Stomach smooth muscle (tissue), 2 donors: Measurements from ENCODE around the gene C22orf39.

Source experiments
- H3K27ac ChIP-seq: one replicate; pipeline ENCODE4 v1.7.0; 2013; ENCODE audit warnings: mild to moderate bottlenecking, low read length, inconsistent platforms
- H3K27me3 ChIP-seq, 2 donors: one replicate each; pipeline ENCODE4 v1.7.0; 2013; ENCODE audit warnings: low read length in 2 of 2; ENCODE audit not compliant: insufficient read depth in 2 of 2, control insufficient read depth in 1 of 2
- H3K36me3 ChIP-seq, 2 donors: one replicate each; pipeline ENCODE4 v1.7.0; 2013; ENCODE audit warnings: low read length in 2 of 2; ENCODE audit not compliant: control insufficient read depth in 2 of 2, insufficient read depth in 2 of 2
- H3K4me1 ChIP-seq: one replicate; pipeline ENCODE4 v1.7.0; 2013; ENCODE audit warnings: low read length; ENCODE audit not compliant: control insufficient read depth, insufficient read depth
- H3K4me3 ChIP-seq, 2 donors: one replicate each; pipeline ENCODE4 v1.7.0; 2013; ENCODE audit warnings: low read length in 2 of 2
- H3K9ac ChIP-seq, 2 donors: one replicate each; pipeline ENCODE4 v1.7.0; 2013; ENCODE audit warnings: low read length in 2 of 2, mild to moderate bottlenecking in 1 of 2
- H3K9me3 ChIP-seq, 2 donors: one replicate each; pipeline ENCODE4 v1.7.0; 2013; ENCODE audit warnings: low read length in 2 of 2; ENCODE audit not compliant: control insufficient read depth in 2 of 2
- donor health status: healthy.
- donor health status: Pancreatic carcinoma.

The C22orf39 gene

GRCh38 chr22:19406846-19407245, 40.7 kb downstream of the C22orf39 start:
- Histone ChIP-seq H3K9me3 (no peaks in the 10 kb centered on the region), H3K27ac (no peak overlapping the region), H3K9ac (no peak overlapping the region), H3K4me3 (no peak overlapping the region), H3K27me3 (no peaks in the 10 kb centered on the region), H3K36me3 (peaks cover 43 to 47% of the 10 kb centered on the region in 2 donors), H3K4me1 (no peaks in the 10 kb centered on the region)

DNA sequence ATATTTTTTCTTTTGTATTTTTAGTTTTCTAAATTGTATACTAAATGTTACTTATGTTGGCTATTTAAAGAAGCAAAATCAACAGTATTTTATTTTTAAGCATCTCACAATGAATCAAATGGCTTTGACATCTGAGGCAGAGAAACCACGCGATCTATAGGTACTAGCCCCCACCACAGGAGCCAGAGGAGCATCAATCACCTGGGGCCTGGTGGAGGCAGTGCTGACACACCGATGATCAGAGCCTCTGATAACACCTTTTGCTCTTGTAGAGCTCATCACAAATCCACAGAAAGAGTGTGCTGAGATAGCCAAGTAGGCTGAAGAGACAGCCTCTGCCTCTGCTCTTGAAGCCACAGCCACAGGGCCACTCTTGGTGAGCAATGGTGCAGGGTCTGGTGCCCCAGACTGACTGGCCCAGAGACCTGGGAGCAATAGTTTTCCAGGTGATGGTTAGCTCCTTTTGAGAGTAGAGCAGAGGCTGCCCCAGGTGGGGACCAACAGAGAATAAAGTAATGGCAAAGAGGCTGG, 41.2 kb downstream of the C22orf39 start:
- Histone ChIP-seq H3K4me1 (no peaks in the 10 kb centered on the region), H3K27me3 (no peaks in the 10 kb centered on the region), H3K27ac (no peak overlapping the region), H3K9me3 (no peaks in the 10 kb centered on the region), H3K36me3 (peaks cover 43 to 47% of the 10 kb centered on the region in 2 donors), H3K4me3 (no peak overlapping the region), H3K9ac (no peak overlapping the region)

DNA sequence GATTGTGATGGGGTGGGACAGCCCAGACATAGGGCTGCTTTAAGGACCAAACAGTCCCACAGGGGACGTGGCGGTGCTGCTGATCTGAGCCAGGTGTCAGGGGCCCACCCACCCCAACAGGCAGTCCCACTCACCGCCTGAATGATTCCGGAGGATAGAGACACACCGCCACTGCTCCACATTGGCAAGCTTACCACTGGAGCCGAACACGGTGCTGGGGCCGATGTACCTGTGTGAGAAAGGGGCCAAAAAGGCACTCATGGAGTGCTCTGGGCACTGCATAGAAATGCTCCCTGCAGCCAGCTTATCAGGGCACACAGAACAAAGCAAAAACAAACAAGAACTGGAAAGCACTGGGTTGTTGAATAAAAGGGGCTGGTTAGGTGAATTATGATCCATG, 41.9 kb downstream of the C22orf39 start:
- H3K36me3 ChIP-seq, result peaks cover 46 to 47% of the 10 kb centered on the region in 2 donors
- no peak overlapping the region for H3K27ac ChIP-seq
- no peak overlapping the region for H3K9ac ChIP-seq
- H3K27me3 ChIP-seq, result no peaks in the 10 kb centered on the region
- H3K4me1 ChIP-seq, result no peaks in the 10 kb centered on the region
- H3K4me3 ChIP-seq, result no peak overlapping the region
- H3K9me3 ChIP-seq, result no peaks in the 10 kb centered on the region

- Histone ChIP-seq H3K9me3 (no peaks in the 10 kb centered on the region), H3K36me3 (peaks cover 45 to 47% of the 10 kb centered on the region in 2 donors), H3K27me3 (no peaks in the 10 kb centered on the region)
These were observed 42.4 kb downstream of the C22orf39 start for GRCh38 chr22:19405133-19405532.

DNA sequence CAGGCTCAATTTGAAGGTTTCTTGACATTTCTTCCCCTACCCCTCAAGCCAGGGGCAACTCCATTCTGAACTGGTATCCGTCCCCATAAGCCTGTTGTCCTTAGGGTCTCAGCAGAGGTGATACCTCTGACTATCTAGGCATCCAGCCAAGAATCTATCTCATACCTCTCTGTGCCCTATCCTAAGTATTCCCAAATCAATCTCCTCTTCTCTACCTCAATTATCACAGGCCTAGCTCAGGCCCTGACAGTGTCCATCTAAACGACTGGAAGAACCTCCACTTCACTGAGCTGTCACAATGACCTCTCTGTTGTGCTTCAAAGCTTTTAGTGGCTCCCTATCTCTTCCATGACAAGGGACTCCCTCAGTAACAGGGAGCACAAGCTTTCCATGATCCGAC, 42.8 kb downstream of the C22orf39 start:
- no peak overlapping the region for H3K9ac ChIP-seq
- H3K9me3 ChIP-seq, result no peaks in the 10 kb centered on the region
- peaks cover 42 to 47% of the 10 kb centered on the region in 2 donors for H3K36me3 ChIP-seq
- H3K4me1 ChIP-seq, result no peaks in the 10 kb centered on the region
- H3K27me3 ChIP-seq, result no peaks in the 10 kb centered on the region
- no peak overlapping the region for H3K27ac ChIP-seq
- no peak overlapping the region for H3K4me3 ChIP-seq

More at GRCh38 chr22:19405133-19405532, 42.4 kb downstream of the C22orf39 start:
- no peak overlapping the region for H3K27ac ChIP-seq
- H3K4me1 ChIP-seq, result no peaks in the 10 kb centered on the region
- no peak overlapping the region for H3K4me3 ChIP-seq
- no peak overlapping the region for H3K9ac ChIP-seq

DNA sequence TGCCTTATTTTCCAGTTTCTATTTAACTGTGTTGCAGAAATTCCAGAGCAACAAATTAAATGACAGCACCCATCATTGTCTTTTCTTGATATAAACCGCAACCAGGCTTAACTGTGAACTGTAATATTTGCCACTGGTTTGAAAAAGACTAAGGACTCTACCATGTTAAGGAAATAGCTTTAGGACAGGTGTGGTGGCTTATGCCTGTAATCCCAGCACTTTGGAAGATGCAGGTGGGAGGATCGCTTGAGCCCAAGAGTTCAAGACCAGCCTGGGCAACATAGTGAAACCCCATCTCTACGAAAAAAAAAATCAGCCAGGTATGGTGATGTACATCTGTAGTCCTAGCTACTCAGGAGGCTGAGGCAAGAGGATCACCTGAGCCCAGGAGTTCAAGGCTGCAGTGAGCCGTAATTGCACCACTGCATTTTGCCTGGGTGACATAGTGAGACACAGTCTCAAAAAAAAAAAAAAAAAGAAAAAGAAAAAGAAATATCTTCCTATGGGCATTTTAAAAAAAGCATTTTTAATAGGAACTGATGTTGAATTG, 44.8 kb downstream of the C22orf39 start:
- Histone ChIP-seq H3K4me3 (no peak overlapping the region), H3K9ac (no peak overlapping the region), H3K9me3 (no peaks in the 10 kb centered on the region), H3K27ac (no peak overlapping the region), H3K27me3 (no peaks in the 10 kb centered on the region), H3K36me3 (peaks cover 36 to 42% of the 10 kb centered on the region in 2 donors), H3K4me1 (no peaks in the 10 kb centered on the region)

DNA sequence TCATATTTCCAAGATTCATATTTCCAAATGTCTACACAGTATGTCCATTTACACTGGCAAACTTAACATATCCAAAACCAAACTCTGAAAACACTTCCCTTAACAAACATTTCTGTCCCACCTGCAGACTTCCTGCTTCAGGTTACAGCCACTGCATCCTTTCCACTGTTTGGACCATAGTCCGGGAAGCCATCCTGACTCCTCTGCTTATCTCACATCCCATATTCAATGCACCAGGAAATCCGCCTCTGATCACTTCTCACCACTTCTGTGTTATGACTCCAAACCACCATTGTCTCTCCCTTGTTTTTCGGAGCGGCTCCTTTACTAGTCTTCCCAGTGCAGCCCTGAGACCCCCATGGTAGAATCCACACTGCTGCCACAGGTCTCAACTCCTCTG, 46.0 kb downstream of the C22orf39 start:
- Histone ChIP-seq H3K4me1 (no peaks in the 10 kb centered on the region), H3K36me3 (peaks cover 37 to 38% of the 10 kb centered on the region in 2 donors)

GRCh38 chr22:19400881-19401280, 46.6 kb downstream of the C22orf39 start:
- no peak overlapping the region for H3K27ac ChIP-seq
- peaks cover 34 to 36% of the 10 kb centered on the region in 2 donors for H3K36me3 ChIP-seq
- H3K27me3 ChIP-seq, result no peaks in the 10 kb centered on the region
- no peak overlapping the region for H3K4me3 ChIP-seq
- no peaks in the 10 kb centered on the region for H3K4me1 ChIP-seq
- no peaks in the 10 kb centered on the region for H3K9me3 ChIP-seq
- no peak overlapping the region for H3K9ac ChIP-seq

More for the DNA sequence above, 46.0 kb downstream of the C22orf39 start:
- Histone ChIP-seq H3K4me3 (no peak overlapping the region), H3K9ac (no peak overlapping the region), H3K27me3 (no peaks in the 10 kb centered on the region), H3K9me3 (no peaks in the 10 kb centered on the region), H3K27ac (no peak overlapping the region)

DNA sequence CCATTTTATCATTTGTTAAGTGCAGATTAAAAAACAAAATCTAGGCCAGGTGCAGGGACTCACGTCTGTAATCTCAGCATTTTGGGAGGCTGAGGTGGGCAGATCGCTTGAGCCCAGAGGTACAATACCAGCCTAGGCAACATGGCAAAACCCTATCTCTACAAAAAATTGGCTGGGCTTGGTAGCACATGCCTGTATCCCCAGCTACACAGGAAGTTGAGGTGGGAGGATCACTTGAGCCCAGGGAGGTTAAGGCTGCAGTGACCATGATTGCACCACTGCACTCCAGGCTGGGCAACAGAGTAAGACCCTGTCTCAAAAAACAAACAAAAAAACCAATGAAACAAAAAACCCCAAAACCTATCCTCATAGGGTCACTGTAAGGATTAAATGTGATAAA, 48.9 kb downstream of the C22orf39 start:
- Histone ChIP-seq H3K9me3 (no peaks in the 10 kb centered on the region), H3K27ac (no peak overlapping the region), H3K36me3 (peaks cover 34 to 43% of the 10 kb centered on the region in 2 donors), H3K4me3 (no peak overlapping the region), H3K9ac (no peak overlapping the region), H3K4me1 (no peaks in the 10 kb centered on the region), H3K27me3 (no peaks in the 10 kb centered on the region)

GRCh38 chr22:19398206-19398605, 49.3 kb downstream of the C22orf39 start:
- Histone ChIP-seq H3K4me1 (no peaks in the 10 kb centered on the region), H3K27ac (no peak overlapping the region), H3K9me3 (no peaks in the 10 kb centered on the region), H3K36me3 (peaks cover 36 to 44% of the 10 kb centered on the region in 2 donors), H3K9ac (no peak overlapping the region), H3K4me3 (no peak overlapping the region), H3K27me3 (no peaks in the 10 kb centered on the region)

GRCh38 chr22:19397734-19398104, 49.8 kb downstream of the C22orf39 start:
- peaks cover 36 to 45% of the 10 kb centered on the region in 2 donors for H3K36me3 ChIP-seq
- no peaks in the 10 kb centered on the region for H3K4me1 ChIP-seq
- no peaks in the 10 kb centered on the region for H3K27me3 ChIP-seq
- no peak overlapping the region for H3K9ac ChIP-seq
- H3K27ac ChIP-seq, result no peak overlapping the region
- no peak overlapping the region for H3K4me3 ChIP-seq
- no peaks in the 10 kb centered on the region for H3K9me3 ChIP-seq
